ENCODE results near the gene ACTG1.

ACTG1 gene

DNA sequence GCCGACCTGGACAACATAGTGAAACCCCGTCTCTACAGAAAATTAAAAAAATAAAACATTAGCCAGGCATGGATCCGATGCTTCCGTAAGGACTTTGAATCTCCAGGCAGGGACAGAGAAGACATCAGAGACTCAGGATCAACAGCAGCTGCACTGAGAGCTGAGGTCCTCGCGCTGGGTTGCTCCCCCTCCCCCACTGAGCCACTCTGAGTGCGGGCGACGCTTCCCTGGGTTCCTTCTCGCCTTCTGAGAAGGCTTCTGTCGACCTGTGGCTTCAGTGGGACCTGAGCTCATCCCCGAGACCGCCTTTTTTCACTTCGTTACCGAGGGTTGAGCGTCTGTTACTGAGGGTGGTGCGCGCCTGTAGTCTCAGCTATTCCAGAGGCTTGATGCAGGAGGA lies 20.4 kb downstream of the ACTG1 start:
- no peak for DNase-seq

GRCh38 chr17:81491761-81492160 lies 20.8 kb downstream of the ACTG1 start:
- no peak for DNase-seq

- DNase-seq, result no peak
Measured at GRCh38 chr17:81491181-81491581, 21.4 kb downstream of the ACTG1 start.

GRCh38 chr17:81489998-81490992 lies 22.3 kb downstream of the ACTG1 start:
- DNase-seq, result no peak

DNA sequence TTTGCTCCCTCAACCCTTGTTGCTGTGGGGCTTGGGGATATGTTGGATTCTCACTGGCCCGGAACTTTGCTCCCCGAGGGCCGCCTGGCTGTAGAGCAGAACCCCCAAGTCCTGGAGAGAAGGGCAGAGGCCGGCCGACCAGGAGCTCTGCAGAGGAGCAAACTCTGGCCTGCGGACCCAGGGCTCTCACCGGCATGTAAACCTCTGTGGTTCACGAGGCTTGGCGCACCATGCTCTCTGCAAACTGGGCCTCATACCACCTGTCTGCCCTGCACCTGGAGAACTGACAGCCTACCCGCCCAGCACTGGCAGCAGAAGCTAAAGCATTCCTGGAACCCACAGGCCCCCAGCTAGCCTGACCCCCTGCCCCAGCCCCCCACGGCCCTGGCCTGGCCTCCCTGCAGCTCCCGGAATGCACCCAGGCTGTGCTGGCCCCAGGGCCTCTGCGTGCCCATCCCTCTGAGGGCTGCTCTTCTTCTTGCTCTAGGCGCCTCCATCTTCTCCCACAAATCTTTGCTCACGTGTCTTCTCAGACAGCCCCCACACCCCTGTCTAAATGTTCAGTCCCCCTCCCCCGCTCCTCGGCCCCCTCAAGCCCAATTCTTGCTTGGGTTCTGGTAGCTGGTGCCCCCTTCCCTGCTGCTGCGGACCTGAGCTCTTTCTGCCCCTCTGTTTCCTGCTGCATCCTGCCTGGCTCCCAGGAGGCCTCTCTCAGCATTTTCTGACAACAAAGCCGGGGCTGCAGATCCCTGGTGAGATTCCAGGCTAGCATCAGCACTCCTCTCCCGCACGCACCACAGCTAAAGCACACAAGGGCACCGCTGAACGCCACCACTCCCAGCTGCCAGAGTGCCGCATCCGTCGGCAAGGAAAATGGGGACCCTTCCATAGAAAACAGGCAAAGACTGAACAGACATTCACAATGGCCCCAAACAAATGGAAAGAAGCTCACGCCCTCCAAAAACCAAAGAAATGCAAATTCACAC lies 23.3 kb downstream of the ACTG1 start:
- no peak for DNase-seq

GRCh38 chr17:81488276-81488860 lies 24.2 kb downstream of the ACTG1 start:
- DNase-seq, result peak; percentile 40

DNA sequence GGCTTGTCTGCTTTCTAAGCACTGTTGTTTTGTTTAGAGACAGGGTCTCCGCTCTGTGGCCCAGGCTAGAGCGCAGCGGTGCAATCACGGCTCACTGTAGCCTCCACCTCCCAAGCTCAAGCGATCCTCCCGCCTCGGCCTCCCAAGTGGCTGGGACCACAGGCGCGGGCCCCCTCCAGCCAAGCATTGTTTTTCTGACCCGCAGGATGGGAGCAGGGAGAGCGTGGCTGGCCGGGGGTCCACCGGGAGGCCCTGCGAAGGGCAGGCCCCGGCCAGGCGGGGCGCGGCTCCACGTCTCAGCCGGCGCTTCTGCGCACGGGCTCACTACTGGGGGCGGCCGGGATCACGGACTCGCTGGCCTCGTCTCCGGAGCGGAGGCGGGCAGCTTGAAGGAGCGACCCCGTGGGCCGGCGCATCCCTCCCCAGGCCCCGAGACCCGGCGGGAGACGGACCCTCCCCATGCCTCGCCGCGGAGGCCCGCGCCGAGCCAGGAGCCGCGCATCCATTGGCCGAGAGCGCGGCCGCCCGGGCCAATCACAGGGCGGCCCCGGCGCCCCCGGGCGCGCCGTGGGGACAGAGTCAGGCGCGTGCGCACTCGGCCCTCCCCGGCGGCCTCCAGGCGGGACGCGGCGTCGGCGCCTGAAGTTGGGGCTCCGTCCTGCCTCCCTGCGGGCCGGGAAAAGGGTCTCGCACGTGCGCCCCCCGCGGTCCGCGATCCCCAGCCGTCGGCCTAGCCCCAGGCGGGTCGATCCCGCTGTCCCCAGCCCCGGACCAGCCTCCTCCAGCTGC lies 24.9 kb downstream of the ACTG1 start:
- DNase-seq, result peak; percentile 85

DNA sequence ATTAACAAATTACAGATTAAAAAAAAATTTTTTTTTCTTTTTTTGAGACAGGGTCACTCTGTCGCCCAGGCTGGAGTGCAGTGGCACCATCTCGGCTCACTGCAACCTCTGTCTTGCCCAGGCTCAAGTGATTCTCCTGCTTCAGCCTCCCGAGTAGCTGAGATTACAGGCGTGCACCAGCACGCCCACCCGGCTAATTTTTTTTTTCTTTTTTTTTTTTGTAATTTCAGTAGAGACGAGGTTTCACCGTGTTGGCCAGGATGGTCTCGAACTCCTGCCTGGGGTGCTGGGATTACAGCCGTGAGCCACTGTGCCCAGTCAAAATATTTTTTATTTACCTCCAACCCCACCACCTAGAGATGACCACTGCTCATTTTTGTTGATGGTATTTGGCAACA lies 25.5 kb downstream of the ACTG1 start:
- no peak for DNase-seq

- no peak for DNase-seq
Measured at GRCh38 chr17:81486199-81486810, 26.3 kb downstream of the ACTG1 start.

DNA sequence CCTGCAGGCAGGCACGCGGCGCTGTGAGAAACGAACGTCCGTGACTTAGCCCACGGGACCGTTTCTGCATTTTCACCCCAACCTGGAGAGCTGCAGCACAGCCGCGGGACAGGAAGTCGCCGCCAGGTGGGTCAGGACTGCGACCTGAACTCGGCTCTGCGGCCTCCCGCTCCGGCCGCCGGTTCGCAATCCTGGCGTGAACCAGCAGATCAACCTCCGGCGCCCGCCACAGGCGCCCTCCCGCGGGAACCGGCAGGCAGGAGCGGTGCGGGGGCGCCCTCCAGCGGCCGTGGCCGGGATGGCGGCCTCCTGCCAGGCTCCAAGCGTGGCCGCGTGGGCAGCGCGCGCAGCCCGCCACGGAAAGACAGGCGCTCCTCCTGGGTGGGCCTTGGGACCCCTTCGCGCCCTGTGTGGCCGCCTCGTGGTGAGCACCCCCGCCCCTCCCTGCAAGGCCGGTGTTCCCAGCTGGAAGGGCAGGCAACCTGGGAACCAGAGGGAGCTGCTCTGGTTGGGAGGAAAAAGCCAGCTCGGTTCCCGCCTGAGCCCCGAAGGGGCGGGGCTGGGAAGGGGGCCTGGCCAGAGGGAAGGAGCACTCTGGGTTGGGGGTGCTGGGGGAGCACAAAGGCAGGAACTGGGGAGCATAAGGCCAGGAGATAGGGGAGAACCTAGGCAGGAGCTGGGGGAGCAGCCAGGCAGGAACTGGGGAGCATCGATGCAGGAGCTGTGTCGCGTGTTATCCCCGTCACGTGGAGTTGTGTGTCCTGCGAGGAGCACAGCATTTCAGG lies 28.2 kb downstream of the ACTG1 start:
- peak; percentile 81 for DNase-seq

DNA sequence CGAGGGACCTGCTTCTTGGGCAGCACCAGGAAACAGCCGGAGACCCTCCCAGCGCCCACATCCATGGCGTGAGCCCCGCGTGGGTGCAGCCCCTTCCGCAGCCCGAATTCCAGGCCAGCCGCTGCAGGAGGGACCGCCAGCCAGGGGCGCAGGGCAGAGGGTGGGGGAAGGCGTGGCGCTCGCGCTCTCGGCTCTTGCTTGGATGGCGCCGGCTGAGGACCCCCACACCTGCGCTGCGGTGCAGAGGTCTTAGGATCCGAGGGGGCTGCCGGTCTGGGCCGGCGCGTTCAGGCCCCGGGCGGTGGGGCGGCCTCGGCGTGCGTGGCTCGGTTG lies 28.8 kb downstream of the ACTG1 start:
- no peak for DNase-seq

- peak; percentile 37 for DNase-seq
Measured at GRCh38 chr17:81483085-81483861, 29.3 kb downstream of the ACTG1 start.

DNA sequence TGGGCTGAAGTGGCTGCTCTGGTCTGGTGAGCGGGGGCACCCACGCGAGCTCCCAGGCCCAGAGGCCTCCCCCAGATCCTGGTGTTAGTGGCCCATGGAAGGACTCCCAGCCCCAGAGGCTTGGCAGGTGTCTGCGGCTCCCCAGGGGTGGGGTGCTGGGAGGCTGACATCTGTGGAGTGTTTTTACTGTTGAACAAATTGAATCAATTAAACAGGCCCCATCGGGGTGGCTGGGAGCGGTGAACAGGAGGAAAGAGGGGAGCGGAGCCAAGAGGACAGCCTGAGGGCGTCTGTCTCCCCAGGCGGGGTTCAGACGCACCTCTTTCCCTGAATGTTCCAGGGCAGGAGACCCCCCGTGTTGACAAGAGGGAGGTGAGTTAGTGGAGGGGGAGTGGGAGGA lies 29.9 kb downstream of the ACTG1 start:
- no peak for DNase-seq

DNA sequence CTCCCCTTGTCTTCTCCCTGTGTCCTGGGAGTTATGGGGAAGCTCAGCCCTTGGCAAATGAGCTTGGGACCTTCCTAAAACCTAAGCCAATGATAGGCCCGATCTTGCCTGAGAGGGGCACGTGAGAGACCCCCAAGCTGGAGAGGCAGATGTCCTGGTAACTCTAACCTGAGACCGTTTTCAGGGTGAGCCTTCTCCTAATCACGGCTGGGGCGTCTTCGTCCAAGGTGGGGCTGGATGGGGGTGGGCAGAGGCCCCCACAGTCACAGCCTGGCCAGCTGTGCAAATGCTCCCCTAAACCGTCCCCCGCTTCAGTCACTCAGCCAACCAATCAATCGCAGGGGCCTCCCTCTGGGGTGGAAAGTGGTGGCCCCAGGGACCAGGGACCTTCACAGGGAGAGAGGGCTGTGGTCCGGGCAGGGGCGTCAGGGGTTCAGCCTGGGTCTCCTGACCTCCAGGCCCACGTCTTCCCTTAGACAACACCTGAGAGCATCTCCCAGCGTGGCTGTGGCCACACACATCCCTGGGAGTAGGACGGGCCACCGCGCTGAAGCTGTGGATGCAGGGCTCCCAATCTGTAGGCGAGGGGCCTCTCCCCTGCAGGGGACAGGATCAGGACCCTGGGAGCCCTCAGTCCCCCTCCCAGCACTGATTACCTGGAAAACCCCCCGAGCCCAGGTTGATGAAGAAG lies 30.6 kb downstream of the ACTG1 start:
- DNase-seq, result no peak

DNA sequence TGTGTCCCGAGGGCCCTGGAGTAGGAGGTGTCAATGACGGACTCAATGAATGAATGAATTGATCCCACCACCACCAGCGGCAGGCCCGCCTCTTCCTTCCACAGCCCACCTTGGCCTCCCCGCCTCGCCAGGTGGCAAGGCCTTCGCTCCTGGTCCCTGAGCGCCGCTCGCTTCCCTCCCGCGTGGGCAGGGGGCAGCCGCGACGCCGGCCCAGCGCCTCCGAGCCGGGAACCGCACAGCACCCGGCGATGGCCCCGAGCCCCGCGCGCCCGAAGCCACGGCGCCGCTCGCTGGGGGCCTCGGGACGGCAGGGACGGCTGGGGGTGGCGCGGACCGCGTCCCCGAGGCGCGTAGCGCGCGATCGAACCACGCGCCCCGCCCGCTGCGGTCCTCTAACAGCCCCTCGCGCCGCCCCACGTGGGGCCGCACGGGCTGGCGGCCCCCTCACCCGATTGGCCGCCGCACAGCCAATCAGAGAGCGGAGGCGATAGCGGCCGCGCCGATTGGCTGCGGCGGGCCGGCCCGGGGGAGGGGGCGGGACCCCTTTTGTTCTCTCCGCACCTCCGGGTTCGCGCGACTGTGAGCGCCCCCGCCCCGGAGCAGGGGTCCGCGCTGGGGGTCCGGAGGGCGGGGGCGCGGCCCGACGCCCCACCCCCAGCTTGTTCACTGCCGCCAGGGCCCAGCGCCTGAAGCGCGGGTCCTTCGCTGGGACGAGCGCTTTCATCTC lies 31.4 kb downstream of the ACTG1 start:
- peak; percentile 88 for DNase-seq

DNA sequence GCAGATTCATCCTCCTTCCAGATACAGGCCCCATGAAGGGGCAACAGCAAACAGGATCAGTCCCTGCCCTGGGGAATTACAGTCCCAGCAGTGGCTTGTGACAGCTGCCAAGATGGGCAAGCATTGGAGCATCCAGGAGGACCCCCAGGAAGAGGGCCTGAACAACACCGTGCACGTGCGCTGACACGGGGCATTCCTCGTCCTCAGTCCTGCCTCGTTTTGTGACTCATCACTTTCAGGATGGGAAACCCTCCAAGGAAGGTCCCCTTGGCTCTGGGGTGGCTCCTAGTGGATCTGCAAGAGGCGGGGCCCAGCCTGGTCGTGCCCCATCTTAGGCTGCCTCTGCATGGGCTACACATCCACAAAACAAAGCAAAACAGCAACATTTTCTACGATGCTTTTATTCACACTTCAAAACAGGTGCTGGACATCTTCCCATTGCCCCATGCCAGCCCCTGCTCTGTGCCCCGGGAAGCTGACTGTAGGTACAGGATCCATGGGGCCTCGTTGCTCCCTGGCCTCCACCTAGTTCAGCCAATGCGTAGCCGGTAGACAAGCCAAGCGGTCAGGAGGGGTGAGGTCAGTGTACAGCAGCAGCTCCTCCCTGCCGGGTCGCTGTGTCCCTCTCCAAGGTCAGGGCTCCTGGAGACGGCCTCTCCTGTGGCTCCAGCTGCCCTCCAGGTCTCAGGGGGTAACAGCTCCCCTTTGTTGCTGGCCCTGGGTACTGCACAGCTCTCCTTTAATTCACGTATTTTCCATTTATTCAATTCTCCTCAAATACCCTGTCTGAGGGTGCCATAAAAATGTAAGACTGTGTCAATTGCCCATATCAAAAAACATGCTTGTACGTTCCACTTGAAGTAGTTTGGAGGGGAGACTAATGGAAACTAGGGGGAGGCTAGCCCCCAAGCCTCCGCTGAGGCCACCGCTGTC lies 32.2 kb downstream of the ACTG1 start:
- no peak for DNase-seq

DNA sequence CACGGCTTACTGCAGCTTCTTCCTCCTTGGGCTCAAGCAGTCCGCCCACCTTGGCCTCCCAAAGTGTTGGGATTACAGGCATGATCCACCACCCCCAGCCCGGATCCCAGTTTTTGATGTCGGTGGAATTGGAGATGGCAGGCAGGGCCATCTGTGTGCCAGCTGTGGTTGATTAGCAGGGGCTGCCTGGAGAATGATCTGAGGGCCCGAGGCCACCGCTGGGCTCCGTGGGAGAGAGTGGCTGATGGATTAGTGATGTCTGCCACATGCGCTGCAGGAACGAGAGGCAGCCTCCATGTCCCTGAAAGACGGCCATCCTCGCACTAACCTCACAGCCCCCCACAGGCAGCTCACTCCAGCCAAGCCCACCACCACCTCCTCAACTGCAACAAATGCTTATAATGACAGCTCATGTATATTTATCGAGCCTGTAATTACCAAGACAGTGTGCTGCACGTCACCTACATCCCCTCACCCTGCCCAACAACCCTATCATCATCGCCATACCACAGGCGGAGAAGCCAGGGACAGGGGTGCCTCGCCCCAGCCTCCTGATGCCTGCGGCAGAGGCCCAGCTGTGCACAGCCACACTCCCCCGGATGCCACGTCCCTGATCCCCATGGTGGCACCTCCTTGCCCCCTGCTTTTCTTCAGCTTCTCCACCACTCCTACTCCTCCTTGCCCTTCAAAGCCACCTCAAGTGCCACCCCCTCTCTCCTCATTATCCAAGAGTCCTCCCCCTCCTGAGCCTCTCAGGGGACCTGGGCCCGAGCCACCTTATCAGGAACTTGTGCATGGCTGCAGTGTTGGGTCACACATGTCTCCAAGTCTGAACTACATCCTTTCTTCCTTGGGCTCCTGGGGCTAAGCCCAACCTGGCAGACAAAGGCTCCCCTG lies 33.2 kb downstream of the ACTG1 start:
- no peak for DNase-seq
